Activated CD4-positive, alpha-beta T cell treated with anti-CD3 and anti-CD28 coated beads, Interleukin-2, amount 10 ng/mL, durations not matched to agents 24 days and 14 days (primary cell): Measurements from ENCODE around the gene ADAMTS9. TPM values are rescaled to one million over a fixed set of nuclear protein-coding genes. Genes with fewer than 3 reads are reported as not detected.

Source experiments
- DNase-seq: peaks from one replicate; pipeline ENCODE4 v3.0.0; 2022
- H3K27ac Mint-ChIP-seq: one replicate; pipeline ENCODE4 v1.8.0; 2022; ENCODE audit warnings: mild to moderate bottlenecking, mixed read lengths
- H3K27me3 Mint-ChIP-seq: one replicate; pipeline ENCODE4 v1.8.0; 2022; ENCODE audit warnings: mixed read lengths
- H3K36me3 Mint-ChIP-seq: one replicate; pipeline ENCODE4 v1.8.0; 2022; ENCODE audit warnings: low read depth, mild to moderate bottlenecking, mixed read lengths
- H3K4me1 Mint-ChIP-seq: one replicate; pipeline ENCODE4 v1.8.0; 2021; ENCODE audit warnings: mixed read lengths
- H3K4me3 Mint-ChIP-seq: one replicate; pipeline ENCODE4 v1.8.0; 2022; ENCODE audit warnings: mild to moderate bottlenecking, moderate library complexity, mixed read lengths
- H3K9me3 Mint-ChIP-seq: one replicate; pipeline ENCODE4 v1.8.0; 2021; ENCODE audit warnings: mixed read lengths
- intact Hi-C: fragments of 100-400 bp; cut with micrococcal nuclease; formaldehyde crosslinking; loops from one replicate; pipeline ENCODE4 v1.15.1; 2023
- total RNA-seq: library from RNA; stranded (reverse); gene quantifications from 2 replicates; pipeline ENCODE4 v1.2.3, GENCODE V29; 2022

Gene ADAMTS9
- total RNA-seq, 1 donor from 2014 or later = not detected

GRCh38 chr3:64467255-64467944 lies 220.4 kb downstream of the ADAMTS9 start:
- H3K9me3 Mint-ChIP-seq = no peaks in the 10 kb centered on the region
- no peak overlapping the region for H3K4me3 Mint-ChIP-seq
- H3K36me3 Mint-ChIP-seq = no peaks in the 10 kb centered on the region
- peaks cover 7% of the 10 kb centered on the region for H3K27me3 Mint-ChIP-seq
- intact Hi-C loops = no loop called here
- no peak overlapping the region for H3K27ac Mint-ChIP-seq
- H3K4me1 Mint-ChIP-seq = peaks cover 6% of the 10 kb centered on the region
- DNase-seq = no peak
